DMS 273 (cell line): ENCODE results near the gene NADSYN1.
"Not testable (repeated sequence)": the region's sequence is repeated elsewhere in the genome, so short reads cannot be mapped to it uniquely, and the experiment has no call there.

Experiments used
- DNase-seq: peaks from one replicate; lab custom pipeline; 2025; ENCODE audit not compliant: unreplicated experiment; lab: John Stamatoyannopoulos, UW

The NADSYN1 gene

DNA sequence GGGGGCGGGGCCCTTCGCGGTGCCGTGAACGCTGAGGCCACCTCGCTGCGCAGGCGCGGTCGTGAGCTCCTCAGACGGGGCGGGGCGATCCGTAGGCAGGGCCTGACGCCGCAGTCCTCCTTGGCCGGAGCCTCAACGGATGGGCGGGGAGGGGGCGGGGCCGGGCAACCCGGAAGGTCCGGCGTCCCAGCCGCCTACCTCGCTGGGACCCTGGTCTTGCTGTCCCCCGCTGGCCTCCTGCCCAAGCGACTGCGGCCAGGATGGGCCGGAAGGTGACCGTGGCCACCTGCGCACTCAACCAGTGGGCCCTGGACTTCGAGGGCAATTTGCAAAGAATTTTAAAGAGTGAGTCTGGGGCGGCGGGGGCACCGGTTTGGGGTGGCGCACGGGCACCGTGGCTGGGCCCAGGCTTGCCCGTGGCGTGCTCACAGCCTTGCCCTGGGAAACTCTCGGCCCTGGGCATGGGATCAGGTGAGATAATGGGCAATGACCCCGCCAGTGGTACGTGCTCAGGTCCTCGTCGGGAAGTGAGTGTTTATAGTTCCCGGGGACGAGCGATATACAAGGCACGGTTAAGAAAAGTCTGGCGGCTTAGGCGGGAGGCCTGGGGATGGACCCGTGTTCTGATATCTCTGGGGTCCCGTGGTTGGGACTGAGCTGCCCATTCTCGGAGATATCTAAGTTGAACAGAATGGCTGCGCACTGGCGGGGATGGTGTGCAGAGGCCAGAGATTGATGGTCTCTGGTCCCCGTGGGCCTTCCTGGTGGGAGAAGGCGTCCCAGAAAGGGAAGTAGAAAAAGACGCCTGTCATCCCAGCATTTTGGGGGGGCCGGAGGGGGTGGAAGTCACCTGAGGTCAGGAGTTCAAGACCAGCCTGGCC lies at the start of gene NADSYN1:
Gene NADSYN1 (plus strand): TSS at position 167 of the 881 bp plus-strand sequence. CDS start 94 bp downstream, at position 261.
- peak; percentile 94 for DNase-seq

DNA sequence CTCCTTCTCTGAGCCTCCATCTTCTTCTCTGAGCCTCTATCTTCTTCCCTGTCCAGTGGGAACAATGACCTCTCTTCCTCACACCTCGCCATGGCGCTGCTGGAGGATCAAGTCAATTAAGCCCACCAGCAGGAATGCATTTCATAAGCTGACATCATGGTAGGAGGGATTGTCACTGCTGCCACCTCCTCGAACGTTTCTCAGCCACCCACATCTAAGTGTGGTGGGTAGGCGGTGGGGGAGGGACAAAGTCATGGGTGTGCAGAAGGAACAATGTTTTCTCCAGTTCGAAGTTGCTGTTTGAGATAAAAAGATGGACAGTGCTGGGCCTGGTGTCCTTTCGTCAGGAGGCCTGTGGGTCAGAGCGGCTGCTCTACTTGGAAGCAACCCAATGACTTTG lies 48.8 kb upstream of the NADSYN1 start:
- DNase-seq: no peak

DNA sequence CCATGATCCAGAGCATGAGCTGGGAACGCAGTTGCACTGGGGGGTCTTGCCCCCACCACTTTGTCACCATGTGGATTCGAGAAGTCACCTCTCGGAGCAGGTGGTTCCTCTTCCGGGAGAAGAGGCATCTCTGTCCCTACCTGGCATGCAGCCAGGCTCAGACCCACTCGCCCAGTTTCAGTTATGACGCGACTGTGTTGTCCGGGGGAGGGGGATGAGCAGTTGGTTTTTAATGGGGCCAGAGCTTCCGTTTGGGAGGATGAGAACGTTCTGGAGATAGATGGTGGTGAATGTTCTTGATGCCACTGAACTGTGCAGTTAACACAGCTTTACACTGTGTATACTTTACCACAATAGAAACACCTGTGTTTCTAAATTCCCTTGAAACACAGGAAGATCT lies 46.3 kb upstream of the NADSYN1 start:
- no peak for DNase-seq

DNA sequence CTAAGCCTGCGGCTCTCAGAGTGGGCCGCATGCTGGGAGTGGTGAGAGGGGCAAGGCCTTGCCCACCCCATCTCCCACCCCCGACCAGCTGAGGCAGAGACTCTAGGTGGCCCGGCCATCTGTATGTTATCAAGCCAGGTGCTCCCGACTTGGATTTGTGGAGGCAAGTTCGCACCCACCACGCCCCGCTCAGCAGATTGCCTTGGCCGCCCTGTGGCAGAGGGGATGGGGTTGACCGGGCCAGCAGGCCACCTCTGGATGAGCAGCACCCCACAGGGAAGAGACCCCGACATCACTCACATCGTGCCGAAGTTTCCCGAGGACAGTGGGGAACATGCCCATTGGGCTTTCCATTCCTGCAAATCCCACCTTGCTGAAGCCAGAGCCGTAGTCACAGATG lies 45.6 kb upstream of the NADSYN1 start:
- DNase-seq: no peak

DNA sequence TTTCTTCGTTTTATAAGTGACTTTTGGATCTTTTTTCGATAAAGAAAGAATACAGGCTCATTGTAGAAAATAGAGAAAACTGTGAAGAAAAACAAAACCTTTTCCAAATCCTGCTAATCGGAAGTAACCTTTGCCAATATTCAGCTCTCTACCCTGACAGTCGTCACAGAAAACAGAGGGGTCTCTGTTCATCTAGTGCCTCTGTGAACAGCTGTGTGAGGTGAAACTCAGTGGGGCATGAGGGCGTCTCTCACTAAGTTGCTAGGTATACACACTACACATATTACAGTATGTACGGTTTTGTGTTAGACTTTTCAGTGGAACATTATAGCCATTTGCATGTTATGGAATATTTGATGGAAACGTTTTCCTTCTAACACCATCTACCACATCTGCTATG lies 44.2 kb upstream of the NADSYN1 start:
- no peak for DNase-seq

DNA sequence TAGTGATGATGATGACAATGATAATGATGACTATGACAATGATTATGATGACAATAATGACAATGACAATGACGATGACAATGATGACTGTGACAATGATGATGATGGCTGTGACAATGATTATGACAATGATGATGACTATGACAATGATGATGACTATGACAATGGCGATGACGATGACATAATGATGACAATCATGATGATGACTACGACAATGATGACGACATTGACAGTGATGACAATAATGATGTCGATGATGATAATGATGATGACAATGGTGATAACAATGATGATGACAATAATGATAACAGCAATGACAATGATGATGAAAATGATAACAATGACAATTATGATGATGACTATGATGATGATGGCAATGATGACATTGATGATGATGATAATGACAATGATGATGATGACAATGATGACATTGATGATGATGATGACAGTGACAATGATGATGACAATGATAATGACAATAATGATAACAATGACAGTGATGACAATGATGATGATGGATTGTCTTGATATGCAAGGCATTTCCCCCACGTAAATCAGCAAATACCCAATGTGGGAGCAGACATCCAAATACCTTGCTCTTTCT lies 42.5 kb upstream of the NADSYN1 start:
- no peak for DNase-seq

GRCh38 chr11:71414645-71415044 lies 38.4 kb upstream of the NADSYN1 start:
- DNase-seq: no peak

DNA sequence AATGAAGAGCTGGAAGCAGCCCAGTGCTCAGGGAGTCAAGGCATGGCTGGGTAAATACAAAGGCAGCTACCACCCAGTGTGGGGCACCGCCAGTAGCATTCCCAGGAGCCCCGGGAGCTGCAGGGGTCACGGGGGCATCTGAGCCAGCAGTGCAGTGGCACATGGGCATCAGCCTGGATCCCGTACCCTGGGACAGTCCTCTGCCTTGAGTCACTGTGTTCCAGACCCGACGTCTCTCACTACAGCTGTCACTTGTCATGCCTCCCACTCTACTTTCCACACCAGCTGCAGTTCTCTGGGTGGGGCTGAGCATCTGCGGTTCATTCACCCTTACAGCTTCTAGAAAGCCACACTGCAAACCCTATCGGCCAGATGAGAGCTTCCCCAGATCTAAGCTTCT lies 34.4 kb upstream of the NADSYN1 start:
- peak; percentile 2 for DNase-seq

- peak; percentile 63 for DNase-seq
Measured at GRCh38 chr11:71420455-71421241, 32.4 kb upstream of the NADSYN1 start.

- no peak for DNase-seq
Measured at GRCh38 chr11:71421392-71421950, 31.5 kb upstream of the NADSYN1 start.

DNA sequence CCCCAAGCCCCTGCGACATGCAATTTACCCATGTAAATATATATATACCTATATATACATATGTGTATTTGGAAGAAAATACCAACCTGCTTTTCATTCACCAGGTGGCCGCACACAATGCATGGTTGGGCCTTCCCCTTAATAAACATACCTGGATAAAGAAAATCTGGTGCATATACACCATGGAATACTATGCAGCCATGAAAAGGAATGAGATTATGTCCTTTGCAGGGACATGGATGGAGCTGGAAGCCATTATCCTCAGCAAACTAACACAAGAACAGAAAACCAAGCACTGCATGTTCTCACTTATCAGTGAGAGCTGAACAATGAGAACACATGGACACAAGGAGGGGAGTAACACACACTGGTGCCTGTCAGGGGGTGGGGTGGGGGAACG lies 30.7 kb upstream of the NADSYN1 start:
- not testable (repeated sequence) for DNase-seq

GRCh38 chr11:71423181-71423790 lies 29.7 kb upstream of the NADSYN1 start:
- DNase-seq: no peak

DNA sequence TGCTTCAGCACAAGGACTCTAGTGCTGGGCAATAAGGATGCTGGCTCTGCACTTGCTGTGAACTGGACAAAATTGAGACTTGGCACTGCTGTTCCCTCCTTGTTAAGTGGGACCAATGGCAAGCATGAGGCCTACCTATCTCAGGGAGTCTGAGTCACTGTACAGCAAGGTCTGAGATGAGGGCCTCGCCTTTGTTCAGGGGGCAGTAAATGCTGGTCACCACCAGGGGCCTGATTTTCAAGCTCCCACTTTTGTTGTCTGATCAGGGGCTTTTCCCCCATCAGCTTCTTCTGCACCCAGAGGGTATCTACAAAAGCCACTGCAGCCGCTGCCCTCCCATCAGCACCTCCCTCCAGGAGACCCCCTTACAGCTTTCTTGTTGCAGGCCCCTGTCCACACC lies 27.6 kb upstream of the NADSYN1 start:
- peak; percentile 3 for DNase-seq

DNA sequence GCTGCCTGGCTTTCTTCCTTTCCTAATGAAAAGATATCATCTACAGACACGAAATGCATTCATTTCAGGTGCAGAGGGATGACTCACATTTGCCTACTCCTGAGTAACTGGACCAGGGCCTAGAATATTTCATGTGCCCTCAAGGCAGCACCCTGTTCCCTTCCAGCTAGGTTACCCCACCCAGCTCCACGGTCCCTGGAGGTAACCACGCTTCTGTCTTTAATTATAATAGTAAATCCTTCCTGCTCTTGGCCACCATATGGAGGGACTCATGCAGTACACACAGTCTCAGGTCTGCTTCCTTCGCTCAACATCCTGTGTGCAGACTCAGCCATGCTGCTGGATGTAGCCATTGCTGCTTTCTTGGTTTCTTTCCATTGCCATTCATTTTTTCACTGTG lies 27.1 kb upstream of the NADSYN1 start:
- peak; percentile 3 for DNase-seq

- DNase-seq: no peak
Measured at GRCh38 chr11:71426413-71426812, 26.6 kb upstream of the NADSYN1 start.

GRCh38 chr11:71428861-71429435 lies 24.1 kb upstream of the NADSYN1 start:
- DNase-seq: no peak

DNA sequence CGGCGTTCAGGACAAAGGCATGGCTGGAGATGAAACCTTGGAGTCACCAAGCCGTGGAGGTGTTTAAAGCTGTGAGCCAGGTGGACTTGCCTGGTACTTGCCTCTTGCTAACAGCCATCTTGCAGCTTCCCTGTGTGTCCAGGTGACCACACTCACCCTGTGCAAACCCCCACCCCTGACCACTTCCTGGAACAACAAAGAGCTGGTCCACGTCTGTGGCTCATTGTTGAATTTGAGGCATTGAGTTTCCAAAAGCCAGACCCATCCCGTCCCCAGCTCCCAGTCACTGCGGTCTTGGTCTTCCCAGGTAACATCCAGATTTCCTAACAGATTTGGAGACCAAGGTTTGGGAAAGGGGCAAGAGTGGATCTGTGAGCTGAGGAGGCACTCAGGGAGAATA lies 23.3 kb upstream of the NADSYN1 start:
- DNase-seq: no peak

GRCh38 chr11:71430166-71430565 lies 22.8 kb upstream of the NADSYN1 start:
- no peak for DNase-seq

GRCh38 chr11:71431271-71431670 lies 21.7 kb upstream of the NADSYN1 start:
- no peak for DNase-seq

DNA sequence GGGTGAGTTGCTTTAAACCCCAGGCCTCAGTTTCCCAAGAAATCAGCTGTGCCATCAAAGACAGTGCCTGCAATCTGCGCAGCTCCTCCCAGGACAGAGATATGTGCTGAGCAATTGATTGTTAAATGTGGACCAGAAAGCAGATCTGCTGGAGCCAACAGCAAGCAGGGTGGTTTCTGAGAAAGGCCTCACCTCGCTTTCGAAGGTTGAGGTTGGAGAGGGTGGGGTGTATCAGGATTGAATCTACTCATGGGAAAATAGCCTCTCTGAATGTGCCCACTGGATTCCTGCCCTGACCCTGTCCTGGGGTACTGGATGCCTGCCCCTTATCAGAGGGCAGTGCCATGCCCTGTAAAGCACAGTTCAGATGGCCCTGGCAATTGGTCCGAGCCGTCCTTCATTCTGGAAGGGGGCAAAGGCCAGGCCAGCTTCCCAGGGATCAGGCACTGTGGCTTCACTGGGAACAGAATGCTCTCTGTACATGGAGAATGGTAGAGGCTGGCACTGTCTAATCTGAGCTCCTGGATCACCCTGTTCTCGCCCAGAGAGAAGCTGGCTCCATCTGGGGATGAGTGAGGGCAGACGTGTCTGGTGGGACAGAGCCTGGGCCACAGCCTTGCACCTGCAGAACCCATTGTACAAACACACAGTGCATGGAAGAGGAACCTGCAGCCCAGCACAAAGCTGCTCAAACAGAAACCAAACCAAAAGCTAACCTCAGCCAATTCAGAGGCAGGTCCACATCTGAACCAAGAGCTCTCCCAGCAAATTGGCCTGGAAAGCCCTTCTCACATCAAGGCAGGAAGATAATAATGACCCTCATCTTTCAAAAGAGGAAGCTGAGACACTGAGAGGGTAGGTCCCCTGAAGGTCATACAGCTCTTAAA lies 20.0 kb upstream of the NADSYN1 start:
- no peak for DNase-seq
